ENCODE measurements around the gene EME2. TPM values are rescaled to one million over a fixed set of nuclear protein-coding genes. Genes with fewer than 3 reads are reported as not detected.

Gene EME2
- total RNA-seq, 1 donor from 2014 or later = 30.0 TPM

GRCh38 chr16:1775006-1775845 is 2.6 kb downstream of the EME2 start:
- Mint-ChIP-seq H3K36me3 (ENCODE audit: low read depth) (peaks cover 16% of the 10 kb centered on the region), H3K4me1 (peaks cover 7% of the 10 kb centered on the region), H3K27me3 (no peaks in the 10 kb centered on the region), H3K4me3 (peak overlapping the region; percentile 45), H3K27ac (no peak overlapping the region), H3K9me3 (no peaks in the 10 kb centered on the region)
- no peak for DNase-seq
- intact Hi-C loops (cut with micrococcal nuclease) = no loop called here

DNA sequence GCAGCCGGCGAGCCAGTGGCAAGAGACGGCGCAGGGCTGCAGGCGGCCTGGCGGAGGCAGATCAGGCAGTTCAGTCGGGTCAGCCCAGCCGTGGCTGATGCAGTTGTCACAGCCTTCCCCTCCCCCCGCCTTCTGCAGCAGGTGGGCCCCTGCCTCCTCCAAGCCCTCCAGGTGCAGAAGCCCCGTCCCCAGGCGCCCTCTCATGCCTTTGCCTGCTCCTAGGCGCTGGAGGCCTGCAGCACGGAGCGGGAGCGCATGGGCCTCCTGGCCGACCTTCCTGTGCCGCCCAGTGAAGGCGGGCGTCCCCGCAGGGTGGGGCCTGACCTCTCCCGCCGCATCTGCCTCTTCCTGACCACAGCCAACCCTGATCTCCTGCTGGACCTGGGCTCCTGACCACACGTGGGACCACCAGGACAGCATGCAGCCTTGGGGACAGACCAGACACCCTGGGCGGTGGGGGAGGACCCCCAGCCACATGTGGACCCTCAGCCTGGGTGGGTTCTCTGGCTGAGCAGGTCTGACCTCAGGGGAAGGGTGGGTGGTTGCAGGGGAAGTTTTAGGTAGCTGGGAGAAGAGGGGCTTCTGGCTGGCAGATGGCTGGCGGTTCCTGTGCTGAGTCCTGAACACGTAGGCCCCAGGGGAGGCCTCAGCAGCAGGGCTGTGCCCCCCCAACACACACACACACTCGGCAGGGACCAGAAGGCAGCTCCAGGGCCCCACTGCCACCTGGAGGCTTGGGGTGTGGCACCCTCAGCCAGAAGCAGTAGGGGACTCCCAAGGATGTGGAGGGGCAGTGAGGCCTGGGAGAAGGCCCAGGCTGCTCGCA is 3.4 kb downstream of the EME2 start:
- no peaks in the 10 kb centered on the region for H3K9me3 Mint-ChIP-seq
- intact Hi-C loops (cut with micrococcal nuclease) = no loop called here
- H3K27me3 Mint-ChIP-seq = no peaks in the 10 kb centered on the region
- peaks cover 13% of the 10 kb centered on the region for H3K36me3 Mint-ChIP-seq (ENCODE audit: low read depth)
- H3K4me1 Mint-ChIP-seq = peaks cover 9% of the 10 kb centered on the region
- no peak overlapping the region for H3K27ac Mint-ChIP-seq
- no peak overlapping the region for H3K4me3 Mint-ChIP-seq
- DNase-seq = no peak

DNA sequence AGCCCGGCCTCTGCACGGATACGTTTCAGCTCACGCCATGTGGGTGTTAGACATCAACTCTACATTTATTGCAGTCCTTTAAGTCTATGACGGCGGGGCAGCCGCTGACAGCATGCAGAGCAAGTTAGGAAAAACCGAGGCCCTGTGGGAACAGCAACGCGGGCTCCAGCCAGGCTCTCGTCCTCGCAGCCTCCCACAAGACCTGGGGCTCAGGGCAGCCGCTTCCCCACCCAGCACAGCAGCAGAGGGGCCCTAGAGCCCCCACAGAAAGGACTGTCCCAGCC is 4.0 kb downstream of the EME2 start:
- intact Hi-C loops (cut with micrococcal nuclease) = no loop called here
- Mint-ChIP-seq H3K36me3 (ENCODE audit: low read depth) (peaks cover 12% of the 10 kb centered on the region), H3K9me3 (no peaks in the 10 kb centered on the region), H3K27me3 (no peaks in the 10 kb centered on the region), H3K4me1 (peaks cover 12% of the 10 kb centered on the region), H3K27ac (no peak overlapping the region), H3K4me3 (no peak overlapping the region)
- DNase-seq = no peak

- peaks cover 11% of the 10 kb centered on the region for H3K36me3 Mint-ChIP-seq (ENCODE audit: low read depth)
- intact Hi-C loops (cut with micrococcal nuclease) = no loop called here
- no peaks in the 10 kb centered on the region for H3K9me3 Mint-ChIP-seq
- H3K4me1 Mint-ChIP-seq = peaks cover 13% of the 10 kb centered on the region
- no peak overlapping the region for H3K27ac Mint-ChIP-seq
- H3K27me3 Mint-ChIP-seq = no peaks in the 10 kb centered on the region
- DNase-seq = no peak
- no peak overlapping the region for H3K4me3 Mint-ChIP-seq
Observed at GRCh38 chr16:1776991-1777374, 4.4 kb downstream of the EME2 start.

DNA sequence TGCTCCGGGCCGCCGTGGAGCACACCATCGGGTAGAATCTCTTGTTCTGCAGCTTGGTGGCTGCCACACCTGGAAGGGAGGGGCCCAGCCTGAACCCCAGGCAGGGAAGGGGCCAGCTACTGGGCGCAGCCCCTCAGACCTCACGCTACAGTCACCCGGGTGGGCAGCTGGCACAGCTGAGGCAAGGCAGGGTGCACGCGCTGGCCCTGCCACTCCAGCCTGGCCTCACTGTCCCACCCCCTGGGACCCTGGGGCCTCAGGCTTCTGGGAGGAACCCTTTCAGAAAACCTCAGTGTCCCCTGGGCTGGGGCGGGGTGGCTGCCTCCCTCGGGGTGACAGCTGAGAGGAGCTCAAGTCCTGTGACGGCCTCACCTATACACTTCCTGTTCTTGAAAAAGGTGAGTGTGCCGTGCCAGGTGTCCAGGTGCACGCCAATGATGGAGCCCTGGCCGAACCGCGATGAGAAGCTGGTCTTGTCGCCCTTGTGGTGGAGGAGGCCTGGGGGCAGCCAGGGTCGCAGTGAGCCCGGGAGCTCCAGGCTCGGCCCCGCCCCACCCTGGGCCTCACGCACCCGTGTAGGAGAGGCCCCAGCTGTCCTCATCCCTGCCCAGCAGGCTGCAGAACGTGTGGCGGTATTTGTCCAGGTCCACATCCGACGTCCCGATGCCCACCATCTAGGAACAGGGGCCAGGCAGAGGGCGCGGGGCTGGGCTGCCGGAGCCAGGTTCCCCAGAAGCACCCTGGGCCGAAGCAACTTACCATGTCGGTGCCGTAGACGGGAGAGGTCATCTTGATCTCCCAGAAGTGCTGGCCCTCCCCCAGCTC is 5.0 kb downstream of the EME2 start:
- no peak overlapping the region for H3K4me3 Mint-ChIP-seq
- H3K4me1 Mint-ChIP-seq = peaks cover 10% of the 10 kb centered on the region
- no peak overlapping the region for H3K27ac Mint-ChIP-seq
- H3K36me3 Mint-ChIP-seq (ENCODE audit: low read depth) = peaks cover 6% of the 10 kb centered on the region
- intact Hi-C loops (cut with micrococcal nuclease) = no loop called here
- H3K9me3 Mint-ChIP-seq = no peaks in the 10 kb centered on the region
- no peak for DNase-seq
- H3K27me3 Mint-ChIP-seq = peaks cover under 1% of the 10 kb centered on the region

GRCh38 chr16:1778200-1779179 is 5.9 kb downstream of the EME2 start:
- no peak overlapping the region for H3K4me3 Mint-ChIP-seq

GRCh38 chr16:1779234-1779701 is 6.7 kb downstream of the EME2 start:
- DNase-seq = no peak
- H3K9me3 Mint-ChIP-seq = no peaks in the 10 kb centered on the region
- H3K27me3 Mint-ChIP-seq = peaks cover 2% of the 10 kb centered on the region
- no peak overlapping the region for H3K4me3 Mint-ChIP-seq
- H3K27ac Mint-ChIP-seq = no peak overlapping the region
- H3K4me1 Mint-ChIP-seq = peaks cover 9% of the 10 kb centered on the region
- peaks cover 8% of the 10 kb centered on the region for H3K36me3 Mint-ChIP-seq (ENCODE audit: low read depth)
- intact Hi-C loops (cut with micrococcal nuclease) = no loop called here

More at GRCh38 chr16:1778200-1779179, 5.9 kb downstream of the EME2 start:
- Mint-ChIP-seq H3K36me3 (ENCODE audit: low read depth) (peaks cover 6% of the 10 kb centered on the region), H3K9me3 (no peaks in the 10 kb centered on the region), H3K4me1 (peaks cover 10% of the 10 kb centered on the region), H3K27me3 (peaks cover 2% of the 10 kb centered on the region), H3K27ac (no peak overlapping the region)
- no peak for DNase-seq
- intact Hi-C loops (cut with micrococcal nuclease) = no loop called here

- H3K4me1 Mint-ChIP-seq = peaks cover 9% of the 10 kb centered on the region
- H3K4me3 Mint-ChIP-seq = peak overlapping the region; percentile 34
- peaks cover 9% of the 10 kb centered on the region for H3K36me3 Mint-ChIP-seq (ENCODE audit: low read depth)
- peaks cover 2% of the 10 kb centered on the region for H3K27me3 Mint-ChIP-seq
- no peak overlapping the region for H3K27ac Mint-ChIP-seq
- no peak for DNase-seq
- intact Hi-C loops (cut with micrococcal nuclease) = no loop called here
- H3K9me3 Mint-ChIP-seq = no peaks in the 10 kb centered on the region
Observed at GRCh38 chr16:1779741-1780676, 7.4 kb downstream of the EME2 start.

DNA sequence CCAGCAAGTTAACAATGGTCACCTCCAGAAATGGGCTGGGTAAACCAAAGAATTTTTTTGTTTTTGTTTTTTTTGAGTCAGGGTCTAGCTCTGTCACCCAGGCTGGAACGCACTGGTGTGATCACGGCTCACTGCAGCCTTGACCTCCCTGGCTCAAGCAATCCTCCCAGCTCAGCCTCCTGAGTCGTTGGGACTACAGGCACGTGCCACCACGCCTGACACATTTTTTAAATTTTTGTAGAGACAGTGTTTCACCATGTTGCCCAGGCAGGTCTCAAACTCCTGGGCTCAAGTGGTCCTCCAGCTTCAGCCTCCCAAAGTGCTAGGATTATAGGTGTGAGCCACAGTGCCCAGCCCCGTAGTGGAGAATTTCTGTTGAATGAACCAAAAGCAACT is 8.1 kb downstream of the EME2 start:
- Mint-ChIP-seq H3K27me3 (peaks cover 2% of the 10 kb centered on the region), H3K4me1 (peaks cover 9% of the 10 kb centered on the region), H3K27ac (no peak overlapping the region), H3K4me3 (peak overlapping the region; percentile 34), H3K9me3 (no peaks in the 10 kb centered on the region), H3K36me3 (ENCODE audit: low read depth) (peaks cover 10% of the 10 kb centered on the region)
- intact Hi-C loops (cut with micrococcal nuclease) = no loop called here
- no peak for DNase-seq

GRCh38 chr16:1781254-1781653 is 8.6 kb downstream of the EME2 start:
- Mint-ChIP-seq H3K4me3 (peak overlapping the region; percentile 85), H3K36me3 (ENCODE audit: low read depth) (peaks cover 10% of the 10 kb centered on the region), H3K9me3 (no peaks in the 10 kb centered on the region), H3K27me3 (peaks cover 2% of the 10 kb centered on the region), H3K4me1 (peaks cover 9% of the 10 kb centered on the region), H3K27ac (peak overlapping the region; percentile 72)
- intact Hi-C loops (cut with micrococcal nuclease) = no loop called here
- DNase-seq = no peak

GRCh38 chr16:1781758-1782407 is 9.3 kb downstream of the EME2 start:
- intact Hi-C loops (cut with micrococcal nuclease) = loop anchor here (1.0 to 2.0 kb wide), 3 partner anchors 9 to 373 kb away; partner anchors contain the start of genes FAHD1, HAGH, MRPS34 and TRAF7
- Mint-ChIP-seq H3K4me3 (peak overlapping the region; percentile 93), H3K27me3 (peaks cover 2% of the 10 kb centered on the region), H3K4me1 (peaks cover 9% of the 10 kb centered on the region), H3K9me3 (no peaks in the 10 kb centered on the region), H3K36me3 (ENCODE audit: low read depth) (peaks cover 10% of the 10 kb centered on the region), H3K27ac (peak overlapping the region; percentile 72)
- peak; percentile 83 for DNase-seq
